Anterior cingulate cortex (tissue), 58 donors: ENCODE results near the gene PRKACG.
"Not testable (repeated sequence)": the region's sequence is repeated elsewhere in the genome, so short reads cannot be mapped to it uniquely, and the experiment has no call there.

Experiments
- DNase-seq, 58 donors: peaks; one replicate each; lab custom pipeline; 2025; lab: John Stamatoyannopoulos, UW

The PRKACG gene

GRCh38 chr9:69014013-69014412 lies at the start of gene PRKACG:
Gene PRKACG, minus strand, starts transcription at chr9:69014113. Its CDS starts 21 bp downstream, at chr9:69014092.
- no peak for DNase-seq

- DNase-seq: no peak
These were observed 48.3 kb upstream of the PRKACG start for GRCh38 chr9:69062195-69062594.

GRCh38 chr9:69060766-69061165 lies 46.9 kb upstream of the PRKACG start:
- DNase-seq: no peak

- DNase-seq: no peak
These were observed 44.2 kb upstream of the PRKACG start for GRCh38 chr9:69058101-69058500.

- no peak for DNase-seq
These were observed 42.4 kb upstream of the PRKACG start for GRCh38 chr9:69056191-69056815.

- DNase-seq: no peak
These were observed 41.1 kb upstream of the PRKACG start for GRCh38 chr9:69054989-69055388.

GRCh38 chr9:69050936-69051335 lies 37.0 kb upstream of the PRKACG start:
- not testable (repeated sequence) for DNase-seq

- DNase-seq: no peak
These were observed 35.2 kb upstream of the PRKACG start for GRCh38 chr9:69049094-69049493.

- DNase-seq: no peak
These were observed 33.5 kb upstream of the PRKACG start for GRCh38 chr9:69047371-69047770.

- no peak for DNase-seq
These were observed 32.8 kb upstream of the PRKACG start for GRCh38 chr9:69046723-69047122.

GRCh38 chr9:69045821-69046220 lies 31.9 kb upstream of the PRKACG start:
- DNase-seq: no peak

GRCh38 chr9:69044240-69045219 lies 30.6 kb upstream of the PRKACG start:
- DNase-seq: no peak

- no peak for DNase-seq
These were observed 26.7 kb upstream of the PRKACG start for GRCh38 chr9:69040646-69041045.

GRCh38 chr9:69036799-69037198 lies 22.9 kb upstream of the PRKACG start:
- no peak for DNase-seq

GRCh38 chr9:69036309-69036708 lies 22.4 kb upstream of the PRKACG start:
- DNase-seq: peak in 1 of 58 donors; percentile 42

- peak in 57 of 58 donors; percentile 25 to 88 (median 72) for DNase-seq
These were observed 21.8 kb upstream of the PRKACG start, which contains the start of gene FXN for GRCh38 chr9:69035438-69036308. Gene FXN, plus strand, starts transcription at chr9:69035752. Its CDS starts 31 bp downstream, at chr9:69035783.

GRCh38 chr9:69034071-69034470 lies 20.2 kb upstream of the PRKACG start:
- DNase-seq: no peak

GRCh38 chr9:69030851-69031645 lies 17.1 kb upstream of the PRKACG start:
- no peak for DNase-seq

- DNase-seq: no peak
These were observed 15.6 kb upstream of the PRKACG start for GRCh38 chr9:69029535-69029934.

- DNase-seq: no peak
These were observed 14.8 kb upstream of the PRKACG start for GRCh38 chr9:69028754-69029153.
